DMS 273 (cell line): ENCODE results near the gene GABBR2.
A peak's percentile ranks its signal among the peaks of the same experiment; 100 is the strongest.

Source experiments
- DNase-seq: peaks from one replicate; lab custom pipeline; 2025; ENCODE audit not compliant: unreplicated experiment; lab: John Stamatoyannopoulos, UW

The GABBR2 gene

DNA sequence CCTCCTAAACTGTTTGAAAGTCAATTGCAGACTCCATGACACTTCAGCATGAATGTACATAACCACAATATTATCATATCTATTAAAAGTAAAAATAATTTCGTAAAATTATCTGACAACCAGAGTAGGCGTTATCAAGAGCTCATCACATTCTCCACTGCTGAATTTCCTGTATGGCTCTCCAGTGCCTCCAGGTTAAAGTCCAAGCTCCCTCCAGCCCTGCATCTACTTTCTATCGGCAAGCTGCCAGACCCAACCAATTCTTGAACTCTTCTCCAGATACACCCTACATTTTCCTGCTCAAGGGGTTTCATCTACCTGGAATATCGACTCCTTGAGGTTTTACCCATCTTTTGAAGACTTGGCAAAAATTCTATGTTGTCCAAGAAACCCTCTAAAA is 378.8 kb downstream of the GABBR2 start:
- no peak for DNase-seq

DNA sequence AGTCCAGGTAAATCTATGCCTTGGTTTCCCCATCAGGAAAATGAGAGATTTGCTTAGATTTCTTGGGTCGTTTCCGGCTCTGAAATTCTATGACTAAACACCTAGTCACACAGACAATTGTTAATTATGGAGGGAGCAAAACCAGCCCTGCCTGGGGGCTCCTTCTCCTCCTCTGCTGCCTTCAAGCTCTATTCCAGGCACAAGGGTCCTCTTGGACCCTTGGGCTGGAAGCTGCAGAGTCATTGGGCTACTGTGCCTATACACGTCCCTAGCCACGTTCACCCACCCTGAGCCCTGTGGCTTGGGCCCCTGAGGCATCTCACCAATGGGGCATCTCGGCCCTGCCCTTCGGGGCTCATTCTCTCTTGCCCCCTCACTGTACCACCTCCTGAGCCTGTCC is 379.5 kb downstream of the GABBR2 start:
- DNase-seq: no peak

DNA sequence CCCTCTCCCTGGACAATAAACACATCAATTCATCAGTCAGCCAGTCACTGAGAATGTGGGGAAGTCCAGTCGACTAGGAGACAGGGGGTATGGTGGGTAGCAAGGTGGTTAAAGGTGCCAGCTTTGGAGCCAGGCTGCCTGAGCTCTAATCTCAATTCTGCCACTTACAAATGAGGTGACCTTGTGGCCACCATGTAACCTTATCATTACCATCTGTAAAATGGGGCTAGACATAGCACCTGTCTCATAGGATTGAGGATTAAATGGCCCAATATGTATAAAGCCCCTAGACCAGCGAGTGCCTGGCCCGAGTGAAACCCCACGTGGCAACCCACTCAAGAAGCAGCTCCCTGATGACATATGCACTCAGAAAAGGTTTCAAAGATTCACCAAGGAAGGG is 380.0 kb downstream of the GABBR2 start:
- DNase-seq: no peak

DNA sequence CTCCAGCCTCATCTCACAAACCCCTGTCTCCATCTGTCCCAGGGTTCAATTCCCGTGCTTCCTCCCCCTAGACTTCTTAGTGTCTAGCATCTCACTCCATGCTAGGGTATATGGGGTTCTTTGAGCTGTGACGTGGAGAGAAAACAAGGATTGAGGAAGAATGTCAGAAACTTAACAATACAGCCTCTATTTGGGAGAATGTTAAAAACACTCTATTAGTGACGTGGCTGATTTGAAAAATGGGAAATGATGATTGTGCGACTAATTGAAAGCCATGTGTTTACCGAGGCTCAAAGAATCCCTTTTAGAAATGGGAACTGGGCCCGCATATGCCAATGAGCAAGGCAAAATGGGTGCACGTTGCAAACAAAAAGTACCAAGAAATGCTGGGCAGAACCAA is 380.6 kb downstream of the GABBR2 start:
- DNase-seq: no peak

DNA sequence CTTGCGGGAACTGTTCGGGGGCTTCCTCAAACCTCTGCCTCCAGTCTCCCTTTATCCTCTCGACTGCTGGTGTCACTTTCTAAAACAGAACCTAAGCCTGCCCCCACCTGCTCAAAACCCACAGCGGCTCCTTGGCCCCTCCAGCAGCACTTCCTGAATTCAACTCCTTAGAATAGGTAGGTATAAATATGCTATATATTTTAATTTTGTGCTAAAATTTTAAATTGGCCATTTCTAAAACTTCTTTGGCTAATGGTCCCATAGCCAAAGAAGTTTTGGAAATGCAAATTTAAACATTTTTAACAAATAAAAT is 381.5 kb downstream of the GABBR2 start:
- DNase-seq: peak; percentile 63

DNA sequence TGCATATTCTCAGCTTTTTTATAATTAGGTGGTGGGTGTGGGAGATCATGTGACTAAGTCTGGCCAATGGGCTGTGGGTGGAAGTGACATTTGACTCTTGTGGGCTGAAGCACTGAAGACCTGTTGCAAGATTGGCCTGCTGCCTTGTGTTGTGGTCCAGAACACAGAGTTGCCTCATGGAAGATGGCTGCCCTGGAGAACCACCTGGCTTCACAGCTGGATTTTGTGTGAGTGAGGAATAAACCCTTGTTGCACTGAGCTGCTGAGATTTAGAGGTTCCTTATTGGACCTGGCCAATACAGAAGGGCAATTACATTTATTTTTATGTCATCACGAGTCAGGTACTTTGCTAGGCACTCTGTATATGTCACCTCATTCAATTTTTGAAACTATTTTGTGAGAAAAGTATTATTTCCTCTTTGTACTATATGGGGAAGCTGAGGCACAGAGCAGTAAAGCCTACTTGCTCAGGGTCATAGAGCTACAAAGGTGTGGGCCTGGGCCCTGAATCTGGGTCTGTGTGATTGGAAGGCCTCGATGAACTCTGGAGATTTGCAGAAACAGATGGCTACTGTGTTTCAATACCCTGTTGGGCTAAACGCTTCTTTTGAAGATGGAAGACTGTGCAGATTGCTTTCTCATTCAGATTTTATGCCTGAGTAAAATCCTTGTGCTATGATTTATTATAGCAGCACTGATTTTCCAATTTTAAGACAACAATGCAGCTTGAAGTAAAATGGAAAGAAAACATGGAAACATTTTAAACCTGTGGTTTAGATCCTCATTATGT is 382.1 kb downstream of the GABBR2 start:
- peak; percentile 96 for DNase-seq

DNA sequence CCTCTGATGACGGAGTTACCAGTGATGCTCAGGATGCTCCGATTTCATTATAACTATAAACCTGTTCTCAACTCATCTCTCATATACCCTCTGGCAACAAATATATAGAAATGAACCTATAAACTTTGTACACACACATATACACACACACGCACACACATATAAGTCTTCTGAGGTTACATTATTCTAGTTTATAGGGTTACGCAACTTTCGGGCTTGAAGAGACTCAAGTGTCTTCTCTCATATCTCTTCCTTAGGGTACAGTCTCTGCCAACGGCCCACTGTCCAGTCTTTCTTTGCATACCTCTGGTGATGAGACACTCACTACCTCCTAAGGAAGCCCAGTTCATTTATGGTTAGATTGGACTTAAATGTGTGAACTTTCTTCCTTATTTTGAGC is 383.9 kb downstream of the GABBR2 start:
- no peak for DNase-seq

DNA sequence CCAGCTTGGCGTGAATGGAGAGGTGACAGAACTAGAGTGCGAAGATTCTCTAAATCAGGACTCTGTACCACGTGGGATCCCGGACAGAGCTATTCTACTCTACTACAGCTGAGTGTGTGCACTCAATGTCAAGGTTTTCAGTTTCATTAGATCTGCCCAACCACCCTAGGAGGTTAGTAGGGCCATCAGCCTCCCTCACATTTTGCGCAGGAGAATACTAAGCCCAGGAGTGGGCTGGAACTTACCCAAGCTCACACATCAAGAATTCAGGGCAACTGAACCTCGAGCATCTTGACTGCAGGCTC is 385.0 kb downstream of the GABBR2 start:
- no peak for DNase-seq

DNA sequence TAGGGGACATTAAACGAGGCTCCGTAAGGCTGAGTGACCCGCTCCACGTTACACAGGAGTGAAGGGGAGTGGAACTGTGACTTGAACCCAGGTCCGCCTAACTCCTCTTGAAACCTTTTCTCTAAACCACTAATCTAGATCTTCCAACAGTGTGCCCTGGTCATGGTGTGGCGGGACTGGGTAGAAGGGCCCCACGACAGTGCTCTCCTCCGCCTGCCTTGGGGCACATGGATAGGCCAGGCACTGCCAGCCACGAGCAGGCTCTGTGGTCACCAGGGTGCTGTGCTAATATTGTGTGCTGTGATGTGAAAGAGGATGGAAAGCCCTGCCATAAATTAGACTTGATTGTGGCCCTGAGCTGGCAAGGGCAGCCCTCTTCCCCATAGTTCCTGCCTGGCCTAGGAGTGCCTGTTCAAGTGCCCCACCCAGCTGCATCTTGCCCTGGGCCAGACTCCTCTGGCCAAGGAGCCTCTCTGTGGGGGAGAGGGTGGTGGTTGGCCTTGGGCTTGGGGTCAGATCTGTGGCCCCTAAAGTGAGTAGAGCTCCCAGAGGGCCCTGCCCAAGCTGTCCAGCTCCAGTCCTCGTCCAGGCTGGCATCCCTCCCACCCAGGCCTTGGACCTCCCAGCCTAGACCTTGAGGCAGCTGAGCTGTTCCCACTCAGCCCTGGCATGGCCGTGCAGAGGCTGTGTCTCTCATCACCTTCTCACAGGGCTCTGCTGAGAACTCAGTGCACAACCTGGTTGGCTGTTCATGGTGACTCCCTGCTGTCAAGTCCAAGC is 385.5 kb downstream of the GABBR2 start:
- DNase-seq: no peak

DNA sequence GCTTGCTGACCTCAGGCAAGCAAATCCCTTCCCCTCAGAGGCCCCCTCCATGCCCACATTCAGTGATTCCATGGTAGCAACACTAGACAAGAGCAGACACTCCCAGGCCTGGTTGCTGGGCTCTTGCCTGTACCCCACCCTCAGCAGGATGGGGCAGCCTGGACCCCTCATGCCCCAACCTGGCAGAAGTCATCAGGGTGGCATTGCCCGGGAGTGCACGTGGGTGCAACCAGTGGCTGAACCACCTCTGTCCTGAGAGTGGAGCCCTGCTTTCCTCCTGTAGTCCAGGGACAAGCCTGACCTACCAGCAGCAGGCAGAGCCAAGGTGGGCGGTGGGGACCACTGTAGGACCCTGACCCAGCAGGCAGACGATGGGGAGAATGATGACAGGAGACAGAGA is 387.5 kb downstream of the GABBR2 start:
- DNase-seq: no peak

DNA sequence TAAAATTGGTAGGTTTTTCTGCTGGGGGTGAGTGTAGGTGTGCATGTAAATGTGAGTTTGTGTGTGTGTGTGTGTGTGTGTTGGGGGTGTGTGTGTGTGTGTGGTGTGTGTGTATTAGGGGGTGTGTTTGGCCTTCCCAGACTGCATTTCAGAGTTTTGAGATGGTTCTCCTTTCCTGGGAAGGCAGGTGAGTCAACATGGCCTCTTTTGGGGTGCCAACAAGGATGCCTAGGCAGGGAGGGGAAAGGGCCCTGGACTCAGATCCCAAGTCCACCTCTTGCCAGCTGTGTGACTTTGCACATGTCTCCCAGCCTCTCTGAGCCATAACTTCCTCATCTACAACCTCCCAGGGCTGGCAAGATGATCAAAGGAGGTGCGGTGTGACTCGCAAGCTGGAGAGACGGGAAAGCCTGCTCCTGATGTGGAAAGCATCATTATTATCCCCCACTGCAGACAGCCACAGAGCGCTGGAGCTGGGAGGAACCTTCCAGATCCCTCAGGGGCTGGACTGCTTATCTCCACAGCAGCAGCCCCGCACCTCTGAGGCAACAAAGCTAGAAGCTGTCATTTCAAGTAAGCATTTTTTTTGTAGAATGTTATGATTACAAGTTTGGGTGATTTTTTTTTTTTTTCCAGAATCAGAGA is 389.8 kb downstream of the GABBR2 start:
- peak; percentile 31 for DNase-seq

DNA sequence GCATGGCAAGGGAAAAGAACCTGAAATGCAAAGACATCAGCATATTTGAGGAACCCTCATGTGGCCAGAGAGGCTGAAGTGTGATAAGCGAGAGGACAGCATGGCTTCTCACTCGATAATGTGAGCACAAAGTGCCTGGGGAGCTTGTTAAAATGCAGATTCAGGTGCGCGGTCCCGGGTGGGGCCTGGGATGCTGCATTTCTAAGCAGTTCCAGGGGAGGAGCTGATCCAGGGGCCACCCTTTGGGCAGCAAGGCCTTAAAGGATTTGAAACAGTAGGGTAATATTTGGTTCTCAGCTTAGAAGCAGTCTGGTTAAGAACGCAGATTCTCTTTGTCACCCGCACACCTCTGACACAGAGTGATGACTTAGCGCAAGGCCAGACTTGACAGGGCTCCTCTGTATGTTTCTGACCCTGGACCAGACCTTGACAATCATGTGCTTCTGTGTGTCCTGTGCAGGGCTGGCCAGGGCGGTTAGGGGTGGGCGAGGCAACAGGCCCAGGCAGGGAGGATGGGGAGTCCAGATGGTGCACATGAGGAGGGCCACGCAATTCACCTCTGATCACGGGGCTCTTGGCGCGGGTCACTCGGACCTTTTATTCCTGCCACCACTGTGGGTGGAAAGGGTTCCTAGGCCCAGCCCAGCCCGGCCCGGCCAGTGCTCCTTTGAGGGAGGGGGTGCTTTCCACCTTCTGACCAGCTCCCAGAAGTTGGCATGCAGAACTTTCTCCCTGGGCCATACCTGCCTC is 390.5 kb downstream of the GABBR2 start:
- DNase-seq: peak; percentile 44

DNA sequence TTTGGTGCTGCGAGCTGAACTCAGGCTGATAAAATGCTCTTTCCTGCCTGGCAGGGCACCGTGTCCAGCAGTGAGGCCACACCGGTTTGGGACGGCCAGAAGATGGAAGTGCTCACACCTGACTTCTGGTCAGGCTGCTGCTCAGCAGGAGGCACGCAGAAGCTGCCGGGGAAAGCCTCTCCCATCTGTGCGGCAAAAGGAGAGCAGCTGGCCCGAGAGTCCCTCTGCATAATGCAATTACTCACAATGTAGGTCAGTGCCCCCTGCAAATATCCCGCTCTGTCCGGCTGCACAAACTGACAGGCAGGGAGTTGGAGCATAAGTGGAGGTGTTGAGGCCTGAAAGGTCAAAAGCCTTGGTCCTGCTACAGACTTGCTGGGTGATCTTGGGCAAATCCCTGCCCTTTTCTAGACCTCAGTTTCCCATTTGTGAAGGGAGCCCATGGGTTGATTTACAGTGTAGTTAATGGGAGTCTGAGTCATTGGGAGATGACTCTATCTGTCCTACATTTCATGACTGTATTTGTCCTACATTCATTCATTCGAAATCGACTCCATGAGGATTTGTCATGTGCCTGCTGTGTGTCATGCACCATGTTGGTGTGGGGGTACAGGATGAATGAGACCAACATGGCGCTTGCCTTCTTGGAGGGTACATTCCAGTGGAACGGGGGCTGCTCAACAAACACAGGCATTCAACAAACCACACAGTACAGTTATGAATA is 391.4 kb downstream of the GABBR2 start:
- peak; percentile 89 for DNase-seq

DNA sequence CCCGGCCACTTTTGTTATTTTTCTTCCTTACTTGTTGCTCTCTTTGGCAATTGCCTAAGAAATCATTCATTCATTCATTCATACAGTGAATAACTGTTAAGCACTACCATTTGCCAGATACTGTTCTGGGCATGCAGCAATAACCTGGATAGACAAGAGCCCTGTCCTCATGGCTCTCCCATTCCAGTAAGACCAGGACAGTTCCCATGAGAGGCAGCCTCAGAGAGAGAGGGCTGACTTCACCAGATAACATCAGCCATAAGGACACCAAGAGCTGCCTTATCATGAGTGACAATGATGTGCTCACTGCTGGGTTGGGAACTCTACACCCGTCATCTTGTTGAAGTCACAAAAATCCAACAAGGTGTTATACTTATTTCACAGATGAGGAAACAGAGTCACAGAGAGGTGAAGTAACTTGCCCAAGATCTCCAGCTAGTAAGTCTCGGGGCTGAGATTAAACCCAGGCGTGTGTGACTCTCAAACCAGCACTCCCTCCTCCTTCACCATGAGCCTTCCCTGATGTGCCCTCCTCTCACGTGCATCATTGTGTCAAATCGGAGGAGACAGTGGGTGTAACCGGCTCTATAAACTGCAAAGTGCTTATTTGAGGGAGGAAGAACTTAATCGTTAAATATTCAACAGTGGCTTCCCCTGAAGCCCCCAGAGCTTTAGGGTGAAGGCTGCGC is 392.1 kb downstream of the GABBR2 start:
- peak; percentile 75 for DNase-seq

DNA sequence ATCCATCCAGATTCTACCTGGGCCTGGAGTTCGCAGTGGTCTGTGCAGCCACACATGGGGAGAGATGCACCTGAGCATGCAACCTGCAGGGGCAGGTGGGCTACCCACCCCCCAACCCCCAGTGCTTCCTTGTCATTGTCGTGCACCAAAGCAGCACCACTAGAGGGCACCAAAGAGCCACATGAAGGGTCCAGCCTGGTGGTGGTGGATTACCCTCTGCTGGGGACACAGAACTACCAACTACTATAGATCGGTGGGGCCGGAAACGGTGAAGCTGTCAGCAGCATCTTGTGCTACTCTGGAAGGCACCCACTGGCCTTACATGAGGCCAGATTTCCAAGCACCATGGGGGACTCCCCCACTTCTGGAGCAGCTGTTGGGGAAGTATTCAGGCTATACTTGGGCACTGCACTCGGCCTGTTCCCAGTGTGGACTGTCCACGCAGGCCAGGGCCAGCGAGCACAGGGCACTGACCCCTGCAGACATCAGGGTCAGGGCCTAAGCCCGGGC is 393.1 kb downstream of the GABBR2 start:
- DNase-seq: peak; percentile 96

DNA sequence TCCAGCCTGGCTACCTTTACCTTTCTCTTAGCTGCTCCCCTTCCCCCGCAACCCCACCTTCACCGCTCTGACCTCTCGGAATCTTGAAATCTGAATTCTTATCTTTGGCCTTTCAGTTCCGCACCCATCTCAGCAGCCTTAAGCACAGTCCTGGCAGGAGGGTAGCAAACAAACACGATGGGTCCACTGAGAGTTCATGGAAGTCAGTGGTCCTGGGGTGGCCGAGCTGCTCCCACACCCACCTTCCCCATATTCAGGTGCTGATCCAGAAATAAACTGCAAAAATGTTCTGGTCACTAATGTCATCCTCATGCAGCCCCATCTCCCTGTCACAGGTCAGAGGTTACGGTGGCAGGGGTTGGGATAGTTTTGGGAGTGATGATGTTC is 393.7 kb downstream of the GABBR2 start:
- no peak for DNase-seq

DNA sequence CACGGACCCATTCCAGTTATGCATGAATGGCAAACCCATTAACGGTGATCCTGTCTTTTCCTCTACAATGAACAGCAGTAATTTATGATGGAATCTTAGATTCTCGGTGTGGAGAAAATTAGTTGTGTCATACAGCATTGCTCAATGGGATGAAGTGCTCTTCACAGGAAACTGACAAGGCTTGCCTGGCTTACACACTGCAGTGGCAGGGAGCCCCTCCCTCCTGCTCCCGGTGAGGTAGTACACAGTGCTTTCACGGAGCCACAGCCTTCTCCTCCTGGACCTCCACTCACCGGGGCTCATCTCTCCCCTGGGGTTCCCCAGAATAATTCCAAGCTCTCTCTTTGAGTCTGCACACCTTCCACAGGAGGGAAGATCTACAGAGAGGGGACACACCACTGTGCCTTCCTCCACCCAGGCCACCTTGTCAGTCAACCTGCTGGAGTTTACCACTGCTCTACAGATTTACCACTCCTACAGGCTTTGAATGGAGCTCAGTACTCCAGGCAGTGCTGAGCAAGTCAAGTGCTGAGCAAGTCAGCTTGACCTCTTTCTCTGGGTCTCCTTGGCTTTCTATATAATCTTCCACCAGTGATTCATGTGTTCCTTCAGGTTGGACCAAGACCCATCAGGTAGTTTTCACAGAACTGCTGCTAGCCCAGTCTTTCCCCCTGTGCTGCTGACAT is 394.2 kb downstream of the GABBR2 start:
- no peak for DNase-seq

DNA sequence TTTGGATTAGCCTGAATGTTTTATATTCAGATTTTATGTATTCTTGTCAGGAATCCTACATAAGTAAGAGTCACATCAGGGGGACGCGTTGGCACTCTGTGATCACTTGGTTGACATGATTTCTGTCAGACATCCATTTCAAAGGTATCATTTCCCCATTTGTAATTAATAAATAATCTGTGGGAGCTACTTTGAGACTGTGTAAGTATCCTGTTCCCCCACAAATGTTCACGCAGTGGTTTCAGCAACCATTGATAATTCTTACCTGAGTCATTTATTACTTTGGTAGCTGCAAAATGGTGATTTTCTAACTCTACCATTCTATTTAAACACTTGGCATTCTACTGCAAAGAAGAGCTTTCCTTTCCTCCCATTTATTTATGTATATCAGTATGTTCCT is 396.4 kb downstream of the GABBR2 start:
- DNase-seq: no peak

DNA sequence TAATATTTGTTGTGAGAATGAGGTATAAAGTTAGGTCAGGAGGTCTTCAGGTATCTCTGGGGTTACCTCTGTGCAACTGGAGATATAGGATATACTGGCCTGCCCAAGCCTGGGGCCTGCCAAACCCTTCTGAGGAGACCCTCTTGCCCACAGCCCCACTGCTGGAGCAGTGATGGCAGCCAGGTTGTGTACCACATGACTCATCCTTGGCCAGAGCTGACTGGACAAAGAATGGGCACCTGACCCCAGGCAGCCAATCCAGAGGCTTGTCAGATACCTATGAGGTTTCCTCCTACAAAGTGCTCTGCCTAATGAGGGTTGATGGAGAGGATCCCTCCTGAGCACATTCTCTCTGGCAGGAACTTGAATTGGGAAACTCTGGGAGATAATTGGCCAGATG is 397.2 kb downstream of the GABBR2 start:
- peak; percentile 8 for DNase-seq
